Measurements from ENCODE around the gene ACTG1.
A peak's percentile ranks its signal among the peaks of the same experiment; 100 is the strongest.

Gene ACTG1

GRCh38 chr17:81553018-81553615, 40.5 kb upstream of the ACTG1 start:
- peaks cover 53% of the 10 kb centered on the region for H3K36me3 ChIP-seq

GRCh38 chr17:81552244-81553017, 39.8 kb upstream of the ACTG1 start, which contains the start of gene FAAP100:
FAAP100 (minus strand) TSS chr17:81552353; CDS start chr17:81552330, 23 bp downstream.
- peaks cover 53% of the 10 kb centered on the region for H3K36me3 ChIP-seq
- no peak for TF ChIP-seq Cebpa-rat (IDR thresholded peaks at IDR 0.05)
- peaks cover 30% of the 10 kb centered on the region for H4K20me1 ChIP-seq
- peaks cover 37% of the 10 kb centered on the region for H3K4me1 ChIP-seq
- peak within 1 kb of the TSS; percentile 98 for H3K4me3 ChIP-seq
- H3K4me2 ChIP-seq = peak within 1 kb of the TSS; percentile 100
- peak within 1 kb of the TSS; percentile 84 for H3K27ac ChIP-seq
- H3K27me3 ChIP-seq = no peaks in the 10 kb centered on the region
- no peaks in the 10 kb centered on the region for H3K9me3 ChIP-seq
- H3K9ac ChIP-seq = peak within 1 kb of the TSS; percentile 92

More at GRCh38 chr17:81553018-81553615, 40.5 kb upstream of the ACTG1 start:
- H3K27ac ChIP-seq = peak overlapping the region; percentile 84
- TF ChIP-seq Cebpa-rat (IDR thresholded peaks at IDR 0.05) = no peak
- H3K27me3 ChIP-seq = no peaks in the 10 kb centered on the region
- peak overlapping the region; percentile 98 for H3K4me3 ChIP-seq
- peak overlapping the region; percentile 100 for H3K4me2 ChIP-seq
- H3K9ac ChIP-seq = peak overlapping the region; percentile 92
- peaks cover 33% of the 10 kb centered on the region for H4K20me1 ChIP-seq
- no peaks in the 10 kb centered on the region for H3K9me3 ChIP-seq
- peaks cover 37% of the 10 kb centered on the region for H3K4me1 ChIP-seq

- Histone ChIP-seq H3K4me1 (peaks cover 37% of the 10 kb centered on the region), H3K4me2 (peak overlapping the region; percentile 100), H3K4me3 (peak overlapping the region; percentile 98), H3K9me3 (no peaks in the 10 kb centered on the region), H3K9ac (peak overlapping the region; percentile 92), H3K27me3 (no peaks in the 10 kb centered on the region), H3K27ac (peak overlapping the region; percentile 84), H4K20me1 (peaks cover 28% of the 10 kb centered on the region), H3K36me3 (peaks cover 53% of the 10 kb centered on the region)
- no peak for TF ChIP-seq Cebpa-rat (IDR thresholded peaks at IDR 0.05)
Measured at GRCh38 chr17:81551458-81552243, 39.1 kb upstream of the ACTG1 start.

GRCh38 chr17:81550830-81551457, 38.3 kb upstream of the ACTG1 start:
- H3K9ac ChIP-seq = peak overlapping the region; percentile 92
- no peaks in the 10 kb centered on the region for H3K9me3 ChIP-seq
- peaks cover 28% of the 10 kb centered on the region for H4K20me1 ChIP-seq
- H3K4me3 ChIP-seq = peak overlapping the region; percentile 98
- peaks cover 37% of the 10 kb centered on the region for H3K4me1 ChIP-seq
- peak overlapping the region; percentile 100 for H3K4me2 ChIP-seq
- H3K27me3 ChIP-seq = no peaks in the 10 kb centered on the region
- H3K27ac ChIP-seq = no peak overlapping the region
- peaks cover 53% of the 10 kb centered on the region for H3K36me3 ChIP-seq
- TF ChIP-seq Cebpa-rat (IDR thresholded peaks at IDR 0.05) = no peak

GRCh38 chr17:81550285-81550684, 37.7 kb upstream of the ACTG1 start:
- no peak for TF ChIP-seq Cebpa-rat (IDR thresholded peaks at IDR 0.05)
- Histone ChIP-seq H3K9ac (no peak overlapping the region), H4K20me1 (peaks cover 28% of the 10 kb centered on the region), H3K4me3 (no peak overlapping the region), H3K36me3 (peaks cover 56% of the 10 kb centered on the region), H3K4me1 (peaks cover 37% of the 10 kb centered on the region), H3K9me3 (no peaks in the 10 kb centered on the region), H3K27me3 (no peaks in the 10 kb centered on the region), H3K27ac (no peak overlapping the region), H3K4me2 (peak overlapping the region; percentile 100)

- no peak for TF ChIP-seq Cebpa-rat (IDR thresholded peaks at IDR 0.05)
- no peak overlapping the region for H3K27ac ChIP-seq
- H4K20me1 ChIP-seq = peaks cover 28% of the 10 kb centered on the region
- no peaks in the 10 kb centered on the region for H3K27me3 ChIP-seq
- H3K36me3 ChIP-seq = peaks cover 61% of the 10 kb centered on the region
- no peak overlapping the region for H3K9ac ChIP-seq
- no peak overlapping the region for H3K4me3 ChIP-seq
- H3K9me3 ChIP-seq = no peaks in the 10 kb centered on the region
- peaks cover 37% of the 10 kb centered on the region for H3K4me1 ChIP-seq
- no peak overlapping the region for H3K4me2 ChIP-seq
Measured at GRCh38 chr17:81549826-81550225, 37.2 kb upstream of the ACTG1 start.

- peaks cover 68% of the 10 kb centered on the region for H3K36me3 ChIP-seq
- TF ChIP-seq Cebpa-rat (IDR thresholded peaks at IDR 0.05) = no peak
- H4K20me1 ChIP-seq = peaks cover 33% of the 10 kb centered on the region
Measured at GRCh38 chr17:81549031-81549557, 36.5 kb upstream of the ACTG1 start.

GRCh38 chr17:81547614-81547982, 35.0 kb upstream of the ACTG1 start:
- Histone ChIP-seq H3K4me2 (no peak overlapping the region), H3K36me3 (peaks cover 83% of the 10 kb centered on the region), H3K9ac (no peak overlapping the region), H3K4me1 (peaks cover 25% of the 10 kb centered on the region), H3K27me3 (no peaks in the 10 kb centered on the region), H4K20me1 (peaks cover 36% of the 10 kb centered on the region), H3K9me3 (no peaks in the 10 kb centered on the region), H3K4me3 (no peak overlapping the region), H3K27ac (no peak overlapping the region)
- no peak for TF ChIP-seq Cebpa-rat (IDR thresholded peaks at IDR 0.05)

More at GRCh38 chr17:81549031-81549557, 36.5 kb upstream of the ACTG1 start:
- Histone ChIP-seq H3K9me3 (no peaks in the 10 kb centered on the region), H3K27ac (no peak overlapping the region), H3K27me3 (no peaks in the 10 kb centered on the region), H3K4me3 (no peak overlapping the region), H3K4me1 (peaks cover 31% of the 10 kb centered on the region), H3K4me2 (no peak overlapping the region), H3K9ac (no peak overlapping the region)

All from BLaER1 (cell line).